GM19372 (cell line): Measurements from ENCODE around the gene SAMD4A.

Experiments used
- ATAC-seq: cut with Tn5 transposase; IDR thresholded peaks from one replicate; pipeline ENCODE4 v1.9.1; 2021; ENCODE audit warnings: mild to moderate bottlenecking, low read depth, moderate library complexity; ENCODE audit not compliant: unreplicated experiment

Gene SAMD4A, protein sequence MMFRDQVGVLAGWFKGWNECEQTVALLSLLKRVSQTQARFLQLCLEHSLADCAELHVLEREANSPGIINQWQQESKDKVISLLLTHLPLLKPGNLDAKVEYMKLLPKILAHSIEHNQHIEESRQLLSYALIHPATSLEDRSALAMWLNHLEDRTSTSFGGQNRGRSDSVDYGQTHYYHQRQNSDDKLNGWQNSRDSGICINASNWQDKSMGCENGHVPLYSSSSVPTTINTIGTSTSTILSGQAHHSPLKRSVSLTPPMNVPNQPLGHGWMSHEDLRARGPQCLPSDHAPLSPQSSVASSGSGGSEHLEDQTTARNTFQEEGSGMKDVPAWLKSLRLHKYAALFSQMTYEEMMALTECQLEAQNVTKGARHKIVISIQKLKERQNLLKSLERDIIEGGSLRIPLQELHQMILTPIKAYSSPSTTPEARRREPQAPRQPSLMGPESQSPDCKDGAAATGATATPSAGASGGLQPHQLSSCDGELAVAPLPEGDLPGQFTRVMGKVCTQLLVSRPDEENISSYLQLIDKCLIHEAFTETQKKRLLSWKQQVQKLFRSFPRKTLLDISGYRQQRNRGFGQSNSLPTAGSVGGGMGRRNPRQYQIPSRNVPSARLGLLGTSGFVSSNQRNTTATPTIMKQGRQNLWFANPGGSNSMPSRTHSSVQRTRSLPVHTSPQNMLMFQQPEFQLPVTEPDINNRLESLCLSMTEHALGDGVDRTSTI

GRCh38 chr14:54566410-54567223 lies at the start of gene SAMD4A:
SAMD4A (plus strand) TSS chr14:54567128; CDS start chr14:54567917, 789 bp downstream.
- peak; percentile 23 for ATAC-seq

DNA sequence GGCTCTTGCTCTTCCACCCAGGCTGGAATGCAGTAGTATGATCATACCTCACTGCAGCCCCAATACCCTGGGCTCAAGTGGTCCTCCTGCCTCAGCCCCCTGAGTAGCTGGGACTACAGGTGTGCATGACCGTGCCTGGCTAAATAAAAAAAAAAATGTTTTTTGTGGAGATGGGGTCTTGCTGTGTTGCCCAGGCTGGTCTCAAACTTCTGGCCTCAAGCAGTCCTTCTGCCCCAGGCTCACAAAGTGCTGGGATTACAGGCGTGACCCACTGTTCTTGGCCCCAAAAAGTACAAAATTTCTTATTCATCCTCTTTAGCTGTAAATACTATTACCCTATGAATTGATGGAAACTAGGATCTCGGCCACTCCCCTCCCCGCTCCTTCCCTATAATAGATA lies 42.5 kb upstream of the SAMD4A start:
- no peak for ATAC-seq

DNA sequence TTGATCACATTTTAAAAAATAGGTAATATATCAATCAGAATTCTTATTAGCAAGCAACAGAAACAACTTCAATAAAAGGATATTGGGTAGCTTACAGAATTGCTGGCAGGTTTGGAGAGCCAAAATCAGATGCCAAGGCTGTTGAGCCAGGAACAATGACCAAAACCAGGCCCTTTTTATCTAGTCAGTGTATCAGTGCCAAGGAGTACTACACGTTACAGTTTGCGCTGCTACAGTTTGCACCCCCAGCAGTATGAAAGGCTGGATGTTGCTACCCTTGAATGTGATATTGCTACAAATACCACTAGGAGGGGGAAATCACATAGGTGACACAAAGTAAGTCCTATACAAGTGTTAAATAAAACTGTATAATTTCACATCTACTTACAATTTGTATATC lies 38.0 kb upstream of the SAMD4A start:
- no peak for ATAC-seq

- no peak for ATAC-seq
Observed at GRCh38 chr14:54529811-54530210, 37.1 kb upstream of the SAMD4A start.

DNA sequence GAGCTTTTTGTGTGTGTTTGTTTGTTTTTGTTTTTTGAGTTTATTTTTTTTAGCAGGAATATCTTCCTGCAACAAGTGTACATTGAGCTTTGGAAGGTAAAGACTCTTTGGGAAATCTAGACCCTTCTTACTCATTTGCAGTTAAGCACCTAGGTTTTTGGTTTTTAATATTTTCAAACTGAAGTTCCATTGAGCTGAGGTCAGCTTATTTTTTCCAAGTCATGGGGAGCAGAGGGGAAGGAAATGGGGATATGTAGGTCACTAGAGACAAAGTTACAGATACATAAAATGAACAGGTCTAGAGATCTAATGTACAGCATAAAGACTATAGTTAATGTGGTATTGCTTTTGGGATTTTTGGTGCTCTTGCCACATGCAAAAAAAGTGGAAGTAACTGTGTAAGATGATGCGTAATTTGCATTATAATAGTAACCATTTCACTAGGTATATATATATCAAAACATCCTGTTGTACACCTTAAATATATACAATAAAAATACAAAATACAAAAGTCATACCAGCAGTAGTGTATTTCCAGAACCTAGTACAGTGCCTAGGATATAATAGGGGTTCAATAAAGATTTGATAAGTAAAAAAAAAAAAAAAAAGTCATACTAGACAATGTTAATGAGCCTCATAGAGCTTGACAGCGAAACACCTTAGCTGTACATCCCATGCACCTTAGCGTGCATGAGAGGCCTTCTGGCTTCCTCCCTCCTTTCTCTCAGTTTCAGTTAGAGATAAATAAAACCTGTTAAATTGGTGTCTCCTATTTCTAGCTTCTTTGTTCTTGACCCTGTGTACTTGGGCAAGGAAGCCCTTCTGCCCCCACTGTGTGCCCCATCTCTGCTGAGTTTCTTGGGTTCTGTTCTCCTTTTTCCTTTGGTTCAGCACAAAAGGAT lies 34.6 kb upstream of the SAMD4A start:
- ATAC-seq = no peak

- no peak for ATAC-seq
Observed at GRCh38 chr14:54533100-54533499, 33.8 kb upstream of the SAMD4A start.

GRCh38 chr14:54535126-54535525 lies 31.8 kb upstream of the SAMD4A start:
- ATAC-seq = no peak

DNA sequence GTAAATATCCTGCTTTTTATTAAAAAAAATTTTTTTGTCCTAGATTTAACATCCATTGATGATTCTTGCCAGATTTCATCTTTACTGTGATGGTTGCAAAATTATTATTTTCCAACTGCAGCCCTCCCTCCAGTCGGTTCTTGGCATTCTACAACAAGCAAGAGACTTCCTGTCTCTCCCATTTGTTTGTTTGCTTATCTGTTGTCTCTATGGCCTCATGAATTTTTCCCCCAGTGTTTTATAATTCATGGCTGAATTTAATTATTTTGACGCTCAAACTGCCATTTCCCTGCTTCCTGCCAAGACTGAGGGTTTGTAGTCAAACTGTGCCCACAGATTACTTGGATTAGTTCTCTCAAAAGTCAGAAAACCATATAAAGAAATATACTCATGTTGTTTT lies 31.3 kb upstream of the SAMD4A start:
- no peak for ATAC-seq

DNA sequence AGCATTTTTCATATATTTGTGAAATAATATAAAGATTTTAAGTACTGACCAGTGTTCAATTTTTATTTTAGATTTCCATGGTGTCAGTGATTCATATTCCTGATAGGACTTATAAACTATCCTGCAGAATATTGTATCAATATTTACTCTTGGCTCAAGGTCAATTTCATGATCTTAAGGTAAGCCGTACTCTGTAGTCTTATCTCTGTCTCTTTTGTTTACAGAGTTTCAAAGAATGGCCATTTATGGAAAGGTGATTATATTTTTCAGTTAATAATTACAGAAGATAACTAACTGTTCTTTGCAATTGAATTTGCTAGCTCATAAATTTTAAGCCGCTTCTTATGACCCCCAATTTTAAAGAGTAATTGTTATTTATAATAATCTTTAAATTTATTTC lies 29.3 kb upstream of the SAMD4A start:
- no peak for ATAC-seq

- ATAC-seq = no peak
Observed at GRCh38 chr14:54538055-54538454, 28.9 kb upstream of the SAMD4A start.

DNA sequence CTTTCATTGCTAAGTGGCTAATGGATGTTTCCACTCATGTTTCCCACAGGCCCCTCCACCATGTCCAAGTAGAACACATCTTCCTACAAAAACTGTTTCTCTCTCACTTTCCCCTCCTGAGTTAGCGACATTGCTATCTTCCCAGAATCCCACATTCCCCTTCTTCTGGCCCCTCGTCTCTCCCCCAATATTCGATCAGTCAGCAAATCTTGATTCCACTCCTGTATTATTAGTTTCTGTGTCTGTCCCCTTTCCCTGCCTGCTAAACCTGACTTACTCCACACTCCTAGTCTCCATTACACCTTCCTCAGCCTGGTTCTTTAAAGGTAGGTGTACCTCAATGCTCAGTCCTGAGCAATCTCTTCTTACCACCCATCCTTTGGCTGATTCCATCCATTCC lies 19.3 kb upstream of the SAMD4A start:
- ATAC-seq = no peak

- ATAC-seq = no peak
Observed at GRCh38 chr14:54548491-54548890, 18.4 kb upstream of the SAMD4A start.

DNA sequence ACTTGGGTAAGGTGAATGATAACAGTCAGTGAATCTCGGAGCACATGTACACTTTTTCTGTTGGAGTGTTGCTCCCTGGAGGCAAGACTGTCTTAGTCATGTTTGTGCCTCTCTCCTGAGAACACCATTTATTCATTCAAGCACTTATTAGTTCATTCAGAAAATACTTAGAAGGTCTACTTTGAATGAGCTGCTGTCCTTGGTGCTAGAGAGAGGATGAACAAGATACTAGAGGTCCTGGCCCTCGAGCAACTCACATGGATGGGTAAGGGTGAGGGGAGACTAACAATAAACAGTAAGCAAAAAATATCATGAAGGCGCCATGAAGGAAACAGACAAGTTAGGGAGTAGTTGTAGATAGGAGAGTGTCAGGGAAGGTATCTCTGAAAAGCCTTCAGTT lies 17.1 kb upstream of the SAMD4A start:
- no peak for ATAC-seq

GRCh38 chr14:54550514-54550913 lies 16.4 kb upstream of the SAMD4A start:
- no peak for ATAC-seq

DNA sequence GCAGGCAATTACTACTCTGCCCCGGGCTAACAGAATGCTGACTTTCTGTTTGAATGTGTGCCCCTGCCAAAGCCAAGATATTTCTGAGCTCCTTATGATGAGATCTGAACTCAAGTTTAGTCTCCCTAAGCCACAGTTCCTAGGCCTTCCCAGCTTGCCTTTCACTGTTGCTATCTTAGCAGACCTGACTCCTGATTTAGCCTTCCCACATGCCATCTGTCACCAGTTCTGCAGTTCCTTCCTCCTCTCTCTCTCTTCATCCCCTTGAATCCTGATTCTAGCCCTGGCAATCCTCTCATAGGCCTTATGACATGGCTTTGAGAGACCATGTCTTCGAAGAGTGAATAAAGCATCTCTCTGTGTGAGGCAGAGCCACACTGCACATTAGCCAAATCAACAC lies 12.5 kb upstream of the SAMD4A start:
- no peak for ATAC-seq

- no peak for ATAC-seq
Observed at GRCh38 chr14:54555651-54556050, 11.3 kb upstream of the SAMD4A start.

GRCh38 chr14:54556535-54556934 lies 10.4 kb upstream of the SAMD4A start:
- no peak for ATAC-seq

- no peak for ATAC-seq
Observed at GRCh38 chr14:54562334-54562733, 4.6 kb upstream of the SAMD4A start.

DNA sequence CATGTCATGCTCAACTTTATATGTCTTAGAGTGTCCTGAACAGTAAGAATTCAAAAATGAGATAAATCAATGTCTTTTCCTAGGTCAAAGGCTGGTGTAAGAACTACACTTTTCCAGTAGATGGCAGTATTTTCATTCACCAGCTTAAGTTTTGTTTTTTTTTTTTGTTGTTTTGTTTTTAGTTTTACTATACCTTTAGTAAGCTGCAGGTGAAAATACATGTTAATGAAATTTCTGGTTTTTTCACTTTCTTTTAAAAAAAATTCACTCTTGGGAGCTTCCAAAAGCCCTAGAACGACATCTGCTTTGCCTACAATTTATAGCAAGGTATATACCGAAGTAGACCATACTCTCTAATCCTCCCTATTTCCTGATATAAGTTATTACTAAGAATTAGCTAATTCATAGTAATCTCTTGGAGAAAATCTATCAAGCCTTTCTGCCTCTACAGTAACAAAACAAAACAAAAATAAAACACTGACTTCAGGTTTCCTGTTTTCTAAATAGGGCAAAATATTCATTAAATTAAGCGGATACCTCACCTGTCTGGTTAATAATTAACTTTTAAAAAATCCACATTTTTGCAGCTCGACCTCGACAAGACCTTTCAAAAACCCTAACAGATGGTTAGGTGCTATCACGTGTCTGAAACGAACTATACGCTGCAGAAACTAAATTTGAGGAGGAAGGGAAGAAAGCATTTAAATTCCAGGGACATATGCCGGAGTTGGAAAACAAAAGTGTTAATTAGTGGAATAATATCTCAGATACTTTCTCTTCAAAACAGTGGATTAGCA lies 2.7 kb upstream of the SAMD4A start:
- no peak for ATAC-seq
